Cardiac septum (tissue), 1 donor: ENCODE results near the gene TMSB4X. TPM values are rescaled to one million over a fixed set of nuclear protein-coding genes. Genes with fewer than 3 reads are reported as not detected.
"Not testable (repeated sequence)": the region's sequence is repeated elsewhere in the genome, so short reads cannot be mapped to it uniquely, and the experiment has no call there.

Source experiments
- DNase-seq: peaks from one replicate; pipeline ENCODE4 v3.0.0-alpha.2; 2020; ENCODE audit warnings: low spot score
- intact Hi-C: fragments of 100-400 bp; cut with DNase I; formaldehyde crosslinking; loops from one replicate; pipeline ENCODE4 v1.14.0; 2022
- total RNA-seq: library from RNA; stranded (reverse); fragmentation: NEBNext Ultra II Directional; extraction: Animal tissue kit (Norgen Biotek cat#: 25700); gene quantifications from one replicate; pipeline ENCODE4 v1.2.1, GENCODE V29; 2021
- donor health status: DM: no; HTN: no; CAD: no.

The TMSB4X gene
- total RNA-seq, 1 donor from 2014 or later = 921 TPM

GRCh38 chrX:12972878-12973560 is 1.9 kb upstream of the TMSB4X start:
- intact Hi-C loops = loop anchor here (5.0 to 10.0 kb wide), 2 partner anchors 129 to 392 kb away; no protein-coding TSS in a partner anchor
- DNase-seq = no peak

GRCh38 chrX:12973561-12974304 is 1.2 kb upstream of the TMSB4X start:
- no peak for DNase-seq
- intact Hi-C loops = loop anchor here (2.0 to 10.0 kb wide), 3 partner anchors 129 to 515 kb away; no protein-coding TSS in a partner anchor

GRCh38 chrX:12974305-12974795 is 560 bp upstream of the TMSB4X start:
- peak; percentile 80 for DNase-seq

GRCh38 chrX:12975670-12975965 is 708 bp downstream of the TMSB4X start:
- intact Hi-C loops = loop anchor here (2.0 to 10.0 kb wide), 3 partner anchors 187 to 513 kb away; no protein-coding TSS in a partner anchor
- DNase-seq = no peak

More at GRCh38 chrX:12974305-12974795, 560 bp upstream of the TMSB4X start:
- intact Hi-C loops = loop anchor here (2.0 to 10.0 kb wide), 3 partner anchors 128 to 514 kb away; no protein-coding TSS in a partner anchor

GRCh38 chrX:12975991-12976558 is 1.2 kb downstream of the TMSB4X start:
- intact Hi-C loops = loop anchor here (2.0 to 10.0 kb wide), 3 partner anchors 186 to 513 kb away; no protein-coding TSS in a partner anchor
- DNase-seq = peak; percentile 87

- intact Hi-C loops = loop anchor here (5.0 to 10.0 kb wide), 2 partner anchors 185 to 388 kb away; no protein-coding TSS in a partner anchor
- DNase-seq = not testable (repeated sequence)
Measured at GRCh38 chrX:12976819-12977732, 2.2 kb downstream of the TMSB4X start.

- no peak for DNase-seq
- intact Hi-C loops = loop anchor here (5.0 to 10.0 kb wide), 2 partner anchors 185 to 387 kb away; no protein-coding TSS in a partner anchor
Measured at GRCh38 chrX:12977761-12978204, 2.9 kb downstream of the TMSB4X start.

GRCh38 chrX:12978205-12979025 is 3.5 kb downstream of the TMSB4X start:
- intact Hi-C loops = loop anchor here (5.0 to 10.0 kb wide), 2 partner anchors 184 to 386 kb away; no protein-coding TSS in a partner anchor
- no peak for DNase-seq

- DNase-seq = no peak
- intact Hi-C loops = loop anchor here (5.0 to 10.0 kb wide), 2 partner anchors 183 to 386 kb away; no protein-coding TSS in a partner anchor
Measured at GRCh38 chrX:12979026-12979607, 4.2 kb downstream of the TMSB4X start.

GRCh38 chrX:12979616-12980015 is 4.7 kb downstream of the TMSB4X start:
- intact Hi-C loops = loop anchor here (5.0 to 10.0 kb wide), 3 partner anchors 48 to 385 kb away; no protein-coding TSS in a partner anchor
- DNase-seq = no peak

GRCh38 chrX:12980039-12980438 is 5.1 kb downstream of the TMSB4X start:
- DNase-seq = not testable (repeated sequence)
- intact Hi-C loops = loop anchor here (5.0 kb wide), 1 partner anchor 47 kb away; no protein-coding TSS in a partner anchor

- DNase-seq = no peak
- intact Hi-C loops = loop anchor here (5.0 kb wide), 1 partner anchor 45 kb away; no protein-coding TSS in a partner anchor
Measured at GRCh38 chrX:12981880-12982279, 7.0 kb downstream of the TMSB4X start.

GRCh38 chrX:12984603-12985319 is 9.9 kb downstream of the TMSB4X start:
- intact Hi-C loops = loop anchor here (5.0 kb wide), 1 partner anchor 43 kb away; no protein-coding TSS in a partner anchor
- DNase-seq = no peak

GRCh38 chrX:12985331-12985730 is 10.4 kb downstream of the TMSB4X start:
- DNase-seq = no peak
- intact Hi-C loops = no loop called here

- no peak for DNase-seq
- intact Hi-C loops = no loop called here
Measured at GRCh38 chrX:12986164-12986779, 11.4 kb downstream of the TMSB4X start.

GRCh38 chrX:12986886-12987285 is 12.0 kb downstream of the TMSB4X start:
- no peak for DNase-seq
- intact Hi-C loops = no loop called here
